Measurements from ENCODE around the gene FTO.

FTO gene

GRCh38 chr16:54094641-54095040, 390.7 kb downstream of the FTO start:
- no peak overlapping the region for H3K4me3 ChIP-seq (replicated peaks; ENCODE audit: low read depth, low read length)
- TF ChIP-seq CTCF (IDR thresholded peaks at IDR 0.05; ENCODE audit: low read depth, low read length, missing control alignments), result no peak
- DNase-seq (ENCODE audit: extremely low read depth, low read depth), result no peak

GRCh38 chr16:54096607-54097006, 392.7 kb downstream of the FTO start:
- DNase-seq (ENCODE audit: extremely low read depth, low read depth), result no peak
- H3K4me3 ChIP-seq (replicated peaks; ENCODE audit: low read depth, low read length), result no peak overlapping the region
- TF ChIP-seq CTCF (IDR thresholded peaks at IDR 0.05; ENCODE audit: low read depth, low read length, missing control alignments), result no peak

GRCh38 chr16:54097774-54098173, 393.8 kb downstream of the FTO start:
- DNase-seq (ENCODE audit: extremely low read depth, low read depth), result no peak
- TF ChIP-seq CTCF (IDR thresholded peaks at IDR 0.05; ENCODE audit: low read depth, low read length, missing control alignments), result no peak
- no peak overlapping the region for H3K4me3 ChIP-seq (replicated peaks; ENCODE audit: low read depth, low read length)

GRCh38 chr16:54098247-54098646, 394.3 kb downstream of the FTO start:
- DNase-seq (ENCODE audit: extremely low read depth, low read depth), result no peak
- no peak for TF ChIP-seq CTCF (IDR thresholded peaks at IDR 0.05; ENCODE audit: low read depth, low read length, missing control alignments)
- H3K4me3 ChIP-seq (replicated peaks; ENCODE audit: low read depth, low read length), result no peak overlapping the region

DNA sequence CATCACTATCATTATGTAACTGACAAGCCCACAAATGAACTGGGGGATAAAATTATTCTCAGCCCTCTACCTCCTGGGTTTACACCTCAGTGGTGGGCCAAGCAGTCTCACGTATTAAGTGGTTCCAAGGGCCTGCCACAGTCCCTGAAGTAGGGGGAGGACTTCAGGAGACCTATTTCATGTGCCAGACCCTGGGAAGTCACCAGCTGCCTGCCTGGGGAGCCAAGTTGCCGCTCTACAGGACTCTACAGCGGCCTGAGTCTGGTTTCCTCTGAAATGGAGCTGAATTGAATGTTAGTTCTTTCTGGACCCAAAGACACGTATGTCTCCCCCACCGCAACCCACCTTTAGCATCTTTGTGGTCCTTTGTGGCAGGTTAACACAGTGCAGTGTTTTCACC, 395.7 kb downstream of the FTO start:
- no peak for DNase-seq (ENCODE audit: extremely low read depth, low read depth)
- no peak for TF ChIP-seq CTCF (IDR thresholded peaks at IDR 0.05; ENCODE audit: low read depth, low read length, missing control alignments)
- no peak overlapping the region for H3K4me3 ChIP-seq (replicated peaks; ENCODE audit: low read depth, low read length)

DNA sequence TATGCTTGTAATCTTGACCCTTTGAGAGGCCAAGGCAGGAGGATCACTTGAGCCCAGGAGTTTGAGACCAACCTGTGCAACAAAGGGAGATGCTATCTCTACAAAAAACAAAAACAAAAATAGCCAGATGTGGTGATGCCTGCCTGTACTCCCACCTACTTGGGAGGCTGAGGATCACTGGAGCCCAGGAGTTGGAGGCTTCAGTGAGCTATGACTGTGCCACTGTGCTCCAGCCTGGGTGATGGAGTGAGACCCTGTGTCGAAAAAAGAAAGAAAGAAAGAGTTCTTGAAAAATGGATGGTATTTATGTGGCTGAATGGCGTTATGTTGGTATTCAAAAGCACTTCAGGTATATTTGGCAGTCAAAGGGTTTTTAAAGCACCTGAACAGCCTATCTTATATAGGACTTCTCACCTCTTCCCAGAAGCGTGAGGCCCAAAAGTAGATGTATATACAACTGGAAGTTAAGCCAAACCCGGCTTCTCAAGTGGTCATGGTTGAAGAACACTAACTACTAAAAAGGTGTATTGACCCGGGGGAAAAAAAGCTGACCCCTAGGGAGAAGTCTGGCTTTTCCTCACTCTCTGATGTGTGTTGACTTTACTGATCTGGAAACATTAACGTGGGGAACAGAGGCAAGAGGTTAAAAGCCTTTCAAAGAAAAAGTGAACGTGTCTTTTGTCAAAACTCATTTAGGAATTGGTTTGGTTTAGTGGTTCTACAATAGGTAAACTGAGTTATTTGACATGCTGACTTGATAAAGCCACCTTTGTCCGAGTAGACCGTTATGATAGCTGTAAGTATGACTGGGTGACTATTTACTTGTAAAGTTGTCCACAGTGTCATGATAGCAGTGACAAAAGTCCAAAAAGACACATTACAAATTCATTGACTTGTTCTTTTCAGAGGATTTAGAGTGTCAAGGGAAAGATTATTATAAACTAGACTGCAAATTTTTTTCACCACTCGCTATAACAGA, 399.2 kb downstream of the FTO start:
- no peak for DNase-seq (ENCODE audit: extremely low read depth, low read depth)
- no peak overlapping the region for H3K4me3 ChIP-seq (replicated peaks; ENCODE audit: low read depth, low read length)
- TF ChIP-seq CTCF (IDR thresholded peaks at IDR 0.05; ENCODE audit: low read depth, low read length, missing control alignments), result no peak

Measured in HFF-Myc (cell line).